Sigmoid colon (tissue), 4 donors: ENCODE data around the gene TUBGCP3.

Experiments
- CTCF ChIP-seq, 4 experiments: fragments of 450-650 bp in 3 of 4; fragments of 200-600 bp in 1 of 4; IDR thresholded peaks; one replicate each; pipeline ENCODE4 v1.5.1; 2016 to 2019; ENCODE audit warnings: antibody characterized with exemption in 4 of 4, mild to moderate bottlenecking in 3 of 4, moderate library complexity in 2 of 4
- EP300 ChIP-seq, 4 donors: sonication (generic); formaldehyde crosslinking; IDR thresholded peaks; one replicate each; pipeline ENCODE4 v1.6.1; 2017; ENCODE audit warnings: antibody characterized with exemption in 4 of 4
- POLR2A ChIP-seq, 2 donors: fragments of 450-650 bp; IDR thresholded peaks; one replicate each; pipeline ENCODE4 v1.6.1; 2016; ENCODE audit warnings: antibody characterized with exemption in 2 of 2, mild to moderate bottlenecking in 2 of 2, moderate library complexity in 2 of 2
- POLR2AphosphoS5 ChIP-seq, 4 donors: sonication (generic); formaldehyde crosslinking; IDR thresholded peaks; one replicate each; pipeline ENCODE4 v1.6.1; 2017; ENCODE audit warnings: antibody characterized with exemption in 4 of 4

GRCh38 chr13:112454648-112455334, 133.2 kb downstream of the TUBGCP3 start:
- TF ChIP-seq CTCF (IDR thresholded peaks at IDR 0.05) (no peak), POLR2AphosphoS5 (IDR thresholded peaks at IDR 0.05) (no peak), POLR2A (IDR thresholded peaks at IDR 0.05) (no peak), EP300 (IDR thresholded peaks at IDR 0.05) (no peak)
